ENCODE results near the gene PCP4.

PCP4 gene

DNA sequence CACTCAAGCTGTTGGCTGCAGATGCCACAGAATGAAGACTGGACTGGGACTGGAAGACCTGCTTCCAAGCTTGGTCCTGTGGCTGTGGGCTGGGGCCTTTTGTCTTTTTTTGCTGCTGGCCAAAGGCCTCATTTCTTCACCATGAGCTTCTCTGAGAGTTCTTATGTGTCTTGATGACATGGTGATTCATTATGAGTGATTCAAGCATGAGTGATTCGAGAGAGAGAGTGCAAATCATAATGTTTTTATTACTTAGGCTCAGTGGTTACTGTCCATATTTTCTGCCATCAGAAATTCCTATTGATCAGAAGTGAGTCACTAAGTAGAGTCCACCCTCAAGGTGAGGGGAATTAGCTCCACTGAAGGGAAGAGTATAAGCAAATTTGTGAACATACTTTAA lies 94.0 kb downstream of the PCP4 start:
- DNase-seq = no peak
- in situ Hi-C loops (cut with MboI; ENCODE audit: low pct_unique_long_range_greater_than_20kb, low sequenced_read_pairs) = no loop called here

DNA sequence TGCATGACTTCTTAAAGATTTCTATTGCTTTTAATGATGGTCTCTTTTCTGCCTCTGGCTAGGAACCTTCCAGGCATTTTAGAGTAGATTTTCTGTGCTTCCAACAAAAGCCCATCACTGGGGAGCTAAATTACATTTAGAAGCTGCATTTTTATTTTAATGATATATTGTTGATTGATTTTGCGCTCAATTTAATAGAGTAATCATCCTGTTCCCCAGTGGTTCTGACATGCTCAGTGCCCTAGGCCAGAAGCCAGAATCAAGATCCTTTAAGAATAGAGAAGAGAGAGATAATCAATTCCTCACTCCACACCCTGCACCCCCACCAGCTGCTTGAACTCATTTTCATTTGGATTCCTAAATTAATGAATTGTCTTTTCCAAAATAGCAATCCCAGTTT lies 97.8 kb downstream of the PCP4 start:
- in situ Hi-C loops (cut with MboI; ENCODE audit: low pct_unique_long_range_greater_than_20kb, low sequenced_read_pairs) = no loop called here
- DNase-seq = no peak

DNA sequence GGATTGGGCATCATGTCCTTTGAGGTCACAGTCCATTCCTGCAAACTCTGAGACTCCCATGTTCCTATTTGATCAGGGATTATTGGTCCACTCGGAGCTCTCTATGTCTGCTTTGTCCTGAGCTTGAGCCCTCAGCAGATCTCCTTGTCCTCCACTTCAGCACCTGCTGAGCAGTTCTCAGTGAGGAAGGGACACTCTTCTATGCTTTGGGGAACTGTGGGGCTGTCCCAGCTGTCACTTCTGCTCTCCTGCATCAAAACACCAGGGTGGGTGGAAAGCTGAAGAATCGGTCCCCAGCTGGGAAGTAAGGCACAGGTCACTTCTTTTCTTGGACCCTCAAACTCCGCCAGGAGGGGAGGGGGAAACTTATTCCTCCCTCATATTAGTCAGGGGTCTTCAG lies 99.5 kb downstream of the PCP4 start:
- in situ Hi-C loops (cut with MboI; ENCODE audit: low pct_unique_long_range_greater_than_20kb, low sequenced_read_pairs) = no loop called here
- DNase-seq = no peak

DNA sequence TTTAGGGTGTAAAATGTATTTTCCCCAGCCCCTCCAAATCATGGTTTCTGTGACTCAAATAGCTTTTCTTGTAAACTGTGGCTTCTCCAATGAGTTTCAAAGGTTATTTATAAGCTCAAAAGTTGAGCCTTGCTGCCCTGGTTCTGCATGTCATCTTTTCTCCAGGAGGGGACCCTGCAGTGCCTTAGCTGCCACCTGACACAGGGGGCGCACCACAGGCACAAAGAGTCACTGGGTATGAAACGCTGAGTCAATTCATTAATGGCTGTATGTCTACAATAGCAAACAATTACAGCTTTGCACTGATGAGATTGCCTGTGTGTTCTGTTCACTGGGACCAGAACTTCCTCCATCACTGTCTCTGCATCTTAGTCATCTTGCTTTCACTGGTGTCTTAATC lies 100.8 kb downstream of the PCP4 start:
- DNase-seq = no peak

DNA sequence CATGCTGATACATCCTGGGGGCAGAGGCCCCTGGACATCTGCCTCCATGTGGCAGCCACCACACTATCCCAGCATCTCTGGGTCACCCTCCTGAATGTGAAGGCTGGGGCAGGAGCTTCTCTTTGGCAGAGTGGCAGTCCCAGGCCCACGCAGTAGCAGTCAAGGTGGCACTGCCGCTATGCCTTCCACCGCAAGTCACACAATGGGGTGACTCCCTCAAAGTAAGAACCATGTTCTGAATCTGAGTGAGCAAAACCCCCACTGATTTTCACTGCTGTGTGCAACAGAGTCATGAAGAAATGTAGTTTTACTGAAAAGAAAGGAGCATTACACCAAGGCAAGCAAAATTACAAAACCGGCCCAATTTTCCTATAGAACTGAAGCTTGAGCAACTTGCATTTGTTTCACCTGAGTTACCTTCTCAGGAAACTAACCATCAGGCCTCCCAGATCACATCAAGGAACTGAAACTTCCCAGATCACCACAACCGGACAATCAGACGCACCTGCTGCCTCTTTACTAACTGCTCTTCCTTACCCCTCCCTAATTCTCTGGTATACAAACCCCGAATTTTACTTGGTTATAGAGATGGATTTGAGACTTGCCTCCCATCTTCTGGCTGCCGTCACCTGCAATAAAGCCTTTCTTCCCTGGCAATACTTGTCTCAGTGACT lies 102.6 kb downstream of the PCP4 start:
- in situ Hi-C loops (cut with MboI; ENCODE audit: low pct_unique_long_range_greater_than_20kb, low sequenced_read_pairs) = no loop called here
- no peak for DNase-seq

More for the DNA sequence above, 100.8 kb downstream of the PCP4 start:
- in situ Hi-C loops (cut with MboI; ENCODE audit: low pct_unique_long_range_greater_than_20kb, low sequenced_read_pairs) = no loop called here

DNA sequence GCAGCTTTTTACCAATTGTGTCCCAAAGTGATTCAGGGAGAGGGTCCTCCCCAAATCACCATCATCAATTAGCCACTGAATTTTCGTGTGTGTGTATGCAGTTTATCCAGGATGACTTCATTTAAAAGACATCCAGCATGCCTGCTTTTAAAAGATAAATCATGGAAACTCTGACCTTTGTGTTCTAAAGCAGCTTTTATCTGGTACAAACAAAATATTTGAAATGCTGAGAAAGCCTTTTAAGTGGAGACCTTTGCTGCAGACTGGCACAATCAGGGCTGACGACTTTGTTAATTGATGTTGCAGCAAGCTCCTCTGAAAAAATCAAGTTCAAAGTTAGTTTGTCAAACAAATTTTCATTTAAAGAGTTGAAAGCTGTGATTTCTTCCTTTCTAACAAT lies 104.7 kb downstream of the PCP4 start:
- no peak for DNase-seq
- in situ Hi-C loops (cut with MboI; ENCODE audit: low pct_unique_long_range_greater_than_20kb, low sequenced_read_pairs) = no loop called here

DNA sequence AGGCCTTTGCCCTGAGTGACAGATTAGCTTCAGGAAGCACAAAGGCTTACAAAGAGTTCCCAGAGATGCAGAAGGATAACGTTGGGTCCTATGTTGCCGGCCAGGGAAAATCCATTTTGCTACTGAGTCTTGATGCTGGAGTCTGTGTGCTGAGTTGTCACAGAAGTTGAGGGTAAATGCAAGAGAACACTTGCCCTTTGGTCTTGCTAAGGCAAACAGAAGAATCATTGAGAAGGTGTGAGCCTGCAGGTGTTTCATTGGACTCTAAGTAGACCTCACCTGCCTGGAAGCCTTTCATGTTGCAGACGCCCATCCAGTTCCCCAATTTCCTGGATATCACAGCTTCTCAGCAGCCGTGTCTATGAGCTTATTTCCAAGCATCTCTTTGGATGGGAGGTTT lies 105.2 kb downstream of the PCP4 start:
- in situ Hi-C loops (cut with MboI; ENCODE audit: low pct_unique_long_range_greater_than_20kb, low sequenced_read_pairs) = no loop called here
- no peak for DNase-seq

DNA sequence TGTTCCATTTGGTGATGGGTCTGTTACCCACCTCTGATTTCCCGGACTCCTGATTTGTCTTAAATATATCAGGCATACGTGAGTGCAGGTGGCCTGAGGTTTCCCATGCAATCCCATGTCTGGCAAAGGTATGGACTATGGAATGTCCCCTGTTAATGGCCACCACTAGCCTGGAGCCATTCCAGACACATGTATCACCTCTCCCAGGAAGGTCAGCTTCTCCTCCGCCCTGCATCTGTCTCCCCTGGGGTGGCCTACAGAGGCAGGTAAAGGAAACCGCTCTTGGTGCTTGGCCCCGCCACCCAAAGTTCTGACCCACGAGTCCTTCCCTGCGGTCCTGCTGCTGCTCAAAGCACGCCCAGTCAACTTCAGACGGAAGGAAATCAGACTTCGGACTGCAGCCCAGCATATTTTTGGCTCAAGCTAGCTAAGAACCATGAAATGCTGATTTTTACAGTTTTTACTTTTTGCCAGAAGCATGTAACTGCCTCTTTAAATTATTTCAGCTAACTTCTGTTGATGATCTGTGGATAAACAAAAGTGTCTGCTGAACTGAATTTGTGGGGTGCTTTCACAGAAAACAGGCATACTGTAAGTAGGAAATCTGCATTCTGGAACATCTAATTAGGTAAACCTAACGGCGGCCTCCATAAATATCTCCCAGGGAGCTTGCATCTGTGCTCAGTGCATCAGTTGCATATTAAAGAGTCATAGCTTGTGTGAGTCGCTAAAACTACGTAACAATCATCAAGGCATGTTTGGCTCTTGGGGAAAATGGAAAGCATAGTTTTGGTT lies 105.9 kb downstream of the PCP4 start:
- no peak for DNase-seq
- in situ Hi-C loops (cut with MboI; ENCODE audit: low pct_unique_long_range_greater_than_20kb, low sequenced_read_pairs) = no loop called here

DNA sequence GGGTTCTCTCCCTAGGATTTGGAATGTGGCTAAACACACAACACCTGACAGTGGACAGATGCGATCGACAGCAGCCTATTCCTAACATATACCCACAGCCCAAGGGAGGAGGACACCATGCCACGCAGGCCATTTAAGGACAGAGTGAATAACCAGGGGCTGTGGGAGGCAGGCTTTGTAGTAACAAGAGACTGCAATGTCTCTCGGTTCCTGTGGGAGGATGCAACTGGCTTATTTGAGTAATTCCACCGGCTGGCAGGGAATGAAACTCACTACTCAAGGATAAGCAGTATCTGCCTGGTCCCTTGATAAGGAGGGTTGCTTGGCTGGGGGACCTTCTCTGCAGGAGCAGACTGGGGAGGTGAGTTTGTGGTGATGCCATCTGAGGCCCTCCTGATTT lies 109.6 kb downstream of the PCP4 start:
- no peak for DNase-seq
- in situ Hi-C loops (cut with MboI; ENCODE audit: low pct_unique_long_range_greater_than_20kb, low sequenced_read_pairs) = no loop called here
